ENCODE data around the gene FOXO6.
A peak's percentile ranks its signal among the peaks of the same experiment; 100 is the strongest.

FOXO6 gene

GRCh38 chr1:41360786-41361494, at the start of gene FOXO6:
Gene FOXO6 (plus strand): TSS chr1:41361434.
- DNase-seq (ENCODE audit: low read depth in 2 of 2): peak; percentile 87 to 89

GRCh38 chr1:41312991-41313645, 48.1 kb upstream of the FOXO6 start:
- no peak for DNase-seq (ENCODE audit: low read depth in 2 of 2)

- DNase-seq (ENCODE audit: low read depth in 2 of 2): peak in 1 of 2 donors; percentile 5
These were observed 47.5 kb upstream of the FOXO6 start for GRCh38 chr1:41313661-41314131.

GRCh38 chr1:41314376-41315145, 46.7 kb upstream of the FOXO6 start:
- DNase-seq (ENCODE audit: low read depth in 2 of 2): no peak

GRCh38 chr1:41315146-41315822, 46.0 kb upstream of the FOXO6 start:
- no peak for DNase-seq (ENCODE audit: low read depth in 2 of 2)

- DNase-seq (ENCODE audit: low read depth in 2 of 2): no peak
These were observed 45.4 kb upstream of the FOXO6 start for GRCh38 chr1:41315871-41316270.

GRCh38 chr1:41317361-41317760, 43.9 kb upstream of the FOXO6 start:
- no peak for DNase-seq (ENCODE audit: low read depth in 2 of 2)

GRCh38 chr1:41318135-41318534, 43.1 kb upstream of the FOXO6 start:
- no peak for DNase-seq (ENCODE audit: low read depth in 2 of 2)

GRCh38 chr1:41319106-41319755, 42.0 kb upstream of the FOXO6 start:
- no peak for DNase-seq (ENCODE audit: low read depth in 2 of 2)

GRCh38 chr1:41319807-41320711, 41.2 kb upstream of the FOXO6 start:
- DNase-seq (ENCODE audit: low read depth in 2 of 2): no peak

GRCh38 chr1:41320895-41321676, 40.1 kb upstream of the FOXO6 start:
- DNase-seq (ENCODE audit: low read depth in 2 of 2): no peak

GRCh38 chr1:41322101-41322661, 39.1 kb upstream of the FOXO6 start:
- no peak for DNase-seq (ENCODE audit: low read depth in 2 of 2)

GRCh38 chr1:41322835-41323234, 38.4 kb upstream of the FOXO6 start:
- peak in 1 of 2 donors; percentile 22 for DNase-seq (ENCODE audit: low read depth in 2 of 2)

- DNase-seq (ENCODE audit: low read depth in 2 of 2): no peak
These were observed 38.0 kb upstream of the FOXO6 start for GRCh38 chr1:41323243-41323642.

- no peak for DNase-seq (ENCODE audit: low read depth in 2 of 2)
These were observed 35.4 kb upstream of the FOXO6 start for GRCh38 chr1:41325801-41326200.

- no peak for DNase-seq (ENCODE audit: low read depth in 2 of 2)
These were observed 33.7 kb upstream of the FOXO6 start for GRCh38 chr1:41327383-41327999.

GRCh38 chr1:41328001-41328615, 33.1 kb upstream of the FOXO6 start:
- no peak for DNase-seq (ENCODE audit: low read depth in 2 of 2)

Measured in stimulated activated CD8-positive, alpha-beta memory T cell treated with anti-CD3 and anti-CD28 coated beads, Interleukin-2, amount 100 ng/mL, for 48 hours (primary cell).